COLO829 (cell line): ENCODE data around the gene DGKG.

Source experiments
- DNase-seq: peaks from one replicate; pipeline ENCODE4 v3.0.0; 2012; ENCODE audit warnings: low spot score

DGKG gene

GRCh38 chr3:186137051-186137685 lies 224.9 kb downstream of the DGKG start:
- DNase-seq, result no peak

GRCh38 chr3:186133980-186134379 lies 228.1 kb downstream of the DGKG start:
- no peak for DNase-seq

- DNase-seq, result no peak
Observed at GRCh38 chr3:186132487-186132886, 229.5 kb downstream of the DGKG start.

DNA sequence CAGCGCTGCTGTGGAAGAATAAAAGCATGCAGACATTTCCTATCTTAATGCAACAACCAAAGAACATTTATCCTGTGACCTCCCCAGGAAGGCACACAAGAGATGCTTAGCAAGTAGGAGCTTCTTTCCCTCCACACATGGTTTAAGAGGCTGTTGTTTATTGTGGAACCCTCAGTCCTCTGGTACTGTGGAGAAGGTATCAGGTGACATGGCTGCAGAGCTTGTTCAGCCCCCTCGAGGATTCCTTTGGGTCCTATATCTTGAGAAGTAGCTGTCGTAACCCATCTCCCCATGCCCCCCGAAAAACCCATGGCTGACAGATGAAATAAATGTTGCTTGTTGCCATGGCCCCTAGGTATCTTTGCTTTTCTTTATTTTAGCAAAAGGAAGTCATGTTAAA lies 232.8 kb downstream of the DGKG start:
- DNase-seq, result no peak

GRCh38 chr3:186128158-186128557 lies 233.9 kb downstream of the DGKG start:
- no peak for DNase-seq

DNA sequence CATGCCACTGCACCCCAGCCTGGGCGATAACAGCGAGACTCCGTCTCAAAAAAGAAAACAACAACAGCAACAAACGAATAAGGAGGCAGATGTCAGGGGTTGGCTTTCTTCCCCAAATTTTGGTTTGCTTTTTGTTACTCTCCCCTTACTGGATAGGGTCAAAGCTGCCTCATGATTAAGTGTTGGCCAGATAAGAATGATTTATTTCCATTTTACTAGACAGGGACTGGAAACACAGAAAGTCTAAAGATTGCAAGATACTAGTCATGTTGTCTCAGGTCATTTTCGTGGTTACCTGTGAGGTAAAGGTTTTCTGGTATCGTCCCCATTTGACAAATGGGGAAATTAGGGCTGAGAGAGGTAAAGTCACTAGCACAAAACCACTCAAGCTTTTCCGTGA lies 234.6 kb downstream of the DGKG start:
- no peak for DNase-seq

- DNase-seq, result no peak
Observed at GRCh38 chr3:186125118-186125517, 236.9 kb downstream of the DGKG start.

GRCh38 chr3:186124592-186124991 lies 237.4 kb downstream of the DGKG start:
- DNase-seq, result no peak

- DNase-seq, result no peak
Observed at GRCh38 chr3:186123012-186123411, 239.0 kb downstream of the DGKG start.

DNA sequence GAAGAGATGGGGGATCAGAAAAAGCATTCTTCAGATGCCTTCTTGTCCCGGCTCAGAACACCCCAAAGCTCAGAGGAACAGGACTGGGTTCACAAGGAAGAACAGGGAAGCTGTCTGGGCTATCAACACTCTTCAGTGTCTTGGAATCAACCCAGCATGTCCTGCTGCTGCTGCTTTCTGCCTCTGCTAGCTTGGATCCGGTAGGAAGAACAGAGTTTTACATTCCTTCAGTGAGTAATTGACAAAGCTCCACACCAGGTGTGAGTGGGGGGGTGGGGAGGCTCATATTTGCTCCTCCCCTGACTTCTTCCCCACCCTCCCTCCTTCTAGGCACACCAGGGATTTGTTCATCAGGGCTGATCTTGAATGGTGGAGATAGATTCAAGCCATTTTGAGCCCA lies 240.1 kb downstream of the DGKG start:
- no peak for DNase-seq

DNA sequence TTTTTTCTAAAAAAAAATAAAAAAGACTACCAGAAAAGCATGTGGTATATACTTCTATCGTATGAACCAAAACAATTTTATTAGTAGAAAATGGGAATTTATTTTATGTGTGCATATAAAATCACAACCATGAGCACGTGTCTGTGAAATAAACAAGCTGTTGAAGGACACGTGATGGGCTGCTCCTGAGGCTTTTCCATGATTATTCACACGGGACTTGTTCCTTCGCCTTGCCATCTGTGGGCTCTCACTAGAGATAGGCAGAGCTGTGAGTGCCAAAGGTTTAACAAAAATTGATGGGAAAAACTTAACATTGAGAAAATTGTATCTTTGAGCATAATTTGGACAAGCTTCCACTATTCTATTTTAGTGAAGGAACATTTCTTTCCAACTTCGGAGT lies 240.8 kb downstream of the DGKG start:
- no peak for DNase-seq

DNA sequence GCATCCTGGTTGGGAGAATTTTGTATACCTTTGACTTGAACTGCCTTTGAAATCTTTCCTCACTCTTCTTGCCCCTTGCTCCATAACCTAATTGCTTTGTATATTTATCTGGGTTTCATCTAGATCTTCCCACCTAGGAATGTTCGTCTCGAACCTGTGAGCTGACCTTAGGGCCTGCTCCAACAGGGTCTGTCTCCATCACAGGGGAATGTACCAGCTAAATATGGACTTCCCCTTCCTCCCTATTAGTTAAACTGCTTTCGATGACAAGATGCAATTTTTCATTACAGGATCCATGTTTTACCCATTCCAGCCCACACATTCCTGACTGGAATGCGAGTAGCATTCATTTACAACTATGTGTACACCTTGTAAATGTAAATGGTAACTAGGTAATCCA lies 242.5 kb downstream of the DGKG start:
- no peak for DNase-seq

GRCh38 chr3:186118692-186119091 lies 243.3 kb downstream of the DGKG start:
- no peak for DNase-seq

- no peak for DNase-seq
Observed at GRCh38 chr3:186117521-186118134, 244.4 kb downstream of the DGKG start.

DNA sequence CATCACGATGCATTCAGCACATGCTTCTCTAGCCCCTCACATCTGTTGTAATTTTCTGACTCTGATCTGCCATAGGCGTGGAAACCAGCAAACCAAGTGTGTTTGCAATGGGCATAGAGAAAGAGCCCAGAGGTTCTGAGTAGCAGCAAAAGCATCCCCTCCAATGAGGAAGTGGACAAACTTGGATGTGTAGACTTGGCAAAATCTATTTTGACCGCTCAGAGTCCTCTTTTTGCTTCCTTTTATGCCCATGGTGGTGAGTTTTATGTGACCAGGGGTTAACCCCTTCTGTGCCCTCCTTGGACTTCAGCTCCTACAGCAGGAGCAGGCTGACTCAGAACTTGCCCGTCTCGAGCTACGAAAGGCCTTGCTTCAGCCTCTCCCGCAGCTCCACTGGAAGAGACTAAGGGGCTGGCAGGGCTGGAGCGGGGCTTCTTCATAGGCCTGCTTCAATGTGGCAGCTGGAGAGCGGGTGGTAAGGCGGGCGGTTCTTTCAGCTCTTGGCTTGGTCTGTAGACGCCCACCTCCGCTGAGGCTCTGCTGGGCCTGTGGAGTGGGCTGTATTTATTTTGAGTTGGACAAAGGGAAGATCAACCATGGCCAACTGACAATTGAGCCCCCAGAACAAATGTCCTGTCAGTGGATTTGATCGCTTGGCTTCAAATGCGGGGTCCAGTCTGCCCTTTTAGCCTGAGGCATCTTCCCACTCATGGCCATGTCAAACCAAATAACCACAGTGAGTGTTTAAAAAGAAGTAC lies 246.6 kb downstream of the DGKG start:
- DNase-seq, result no peak

- no peak for DNase-seq
Observed at GRCh38 chr3:186110975-186111974, 250.8 kb downstream of the DGKG start.

GRCh38 chr3:186109897-186110803 lies 251.9 kb downstream of the DGKG start:
- DNase-seq, result no peak

DNA sequence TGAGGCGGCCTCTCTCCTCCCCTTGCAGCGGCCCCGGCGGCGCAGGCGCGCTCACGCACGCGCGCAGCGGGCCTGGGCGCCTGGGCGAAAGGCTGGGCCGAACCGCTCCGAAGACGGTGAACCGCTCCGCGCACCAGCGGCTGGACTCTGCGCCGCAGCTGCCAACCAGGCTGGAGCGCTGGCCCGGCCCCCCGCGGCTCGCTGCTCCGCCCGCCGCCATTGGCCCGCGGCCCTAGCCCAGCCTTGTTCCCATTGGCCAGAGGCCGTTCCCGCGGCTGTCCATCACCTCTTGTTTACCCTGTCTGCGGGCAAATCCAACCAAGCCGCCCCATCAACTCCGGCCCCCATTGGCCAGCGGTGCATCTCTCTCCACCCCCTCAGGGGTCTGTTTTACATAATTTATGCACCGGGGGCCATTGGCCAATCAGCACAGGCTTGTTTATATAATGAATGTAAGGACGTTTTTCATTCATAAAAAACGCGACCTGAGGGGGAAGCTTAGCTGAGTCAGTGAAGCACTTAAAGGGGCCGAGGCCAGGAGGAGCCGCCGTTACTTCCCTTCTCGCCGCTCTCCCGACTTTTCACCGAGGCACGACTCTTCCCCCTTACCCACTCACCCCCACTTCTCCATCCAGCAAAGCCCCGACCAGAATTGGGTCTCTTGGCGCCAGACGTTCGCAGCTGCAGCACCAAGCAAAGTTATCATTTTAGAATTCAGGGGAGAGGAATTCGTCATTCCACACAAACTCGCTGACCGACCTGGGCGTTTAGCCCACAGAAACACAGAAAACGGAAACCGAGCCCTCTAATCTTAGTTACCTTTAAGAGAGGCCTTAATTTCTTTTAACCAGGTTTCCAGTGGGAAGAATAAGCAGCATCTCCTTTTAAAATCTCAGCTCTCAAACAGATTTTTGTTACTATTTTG lies 252.8 kb downstream of the DGKG start, which contains the start of gene ETV5:
Gene ETV5 (minus strand): TSS at position 149 of the 925 bp plus-strand sequence. CDS start 3,221 bp downstream, outside the sequence.
- peak; percentile 99 for DNase-seq

DNA sequence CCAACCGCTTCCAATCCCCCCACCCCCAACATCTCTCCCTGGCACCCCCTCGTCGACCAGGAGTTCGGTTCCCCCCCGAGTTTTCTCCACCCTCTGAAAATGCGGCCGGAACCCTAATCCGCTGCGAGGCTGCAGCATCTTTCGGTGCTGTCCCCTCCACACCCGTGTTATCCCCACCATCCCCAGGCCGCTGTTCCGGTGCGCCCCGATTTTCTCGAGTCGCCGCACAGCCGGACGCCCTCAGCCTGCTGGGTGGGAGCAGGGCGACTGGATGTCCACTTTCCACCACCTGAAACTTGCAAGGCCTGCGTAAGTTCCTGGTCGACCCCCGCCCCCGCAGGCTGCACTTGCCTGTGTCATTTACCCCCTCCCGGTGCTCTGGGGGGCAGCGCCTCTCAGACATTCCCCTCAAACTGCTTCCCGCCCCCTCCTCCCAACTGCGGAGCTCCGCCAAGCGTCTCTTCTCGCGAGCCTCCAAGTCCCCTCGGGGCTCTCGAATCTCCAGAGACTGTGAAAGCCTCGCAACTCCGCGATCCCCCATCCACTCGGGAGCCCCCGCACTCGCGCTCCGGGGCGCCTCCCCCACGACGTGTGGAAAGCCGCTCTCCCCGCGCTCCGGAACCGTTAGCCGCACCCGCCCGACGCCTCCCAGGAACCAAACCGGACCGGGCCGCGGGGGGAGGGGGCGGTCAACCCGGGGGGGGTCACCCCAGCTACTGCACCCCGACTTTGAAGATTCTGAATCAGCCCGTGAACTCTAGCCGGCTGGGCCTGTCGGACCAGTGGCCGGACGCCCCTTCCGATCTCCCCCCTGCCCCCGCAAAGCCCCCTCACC lies 253.7 kb downstream of the DGKG start:
- DNase-seq, result peak; percentile 84
